ENCODE measurements around the gene ASCL3.

GRCh38 chr11:8980485-8980884 lies 37.7 kb upstream of the ASCL3 start:
- TF ChIP-seq CTCF (IDR thresholded peaks at IDR 0.05) (no peak), POLR2A (IDR thresholded peaks at IDR 0.05) (no peak)

Measured in thyroid gland (tissue), 4 donors.